ENCODE results near the gene USP25.

The USP25 gene

GRCh38 chr21:15774590-15774989 lies 44.8 kb downstream of the USP25 start:
- Histone ChIP-seq H3K9ac (no peak overlapping the region), H3K4me2 (no peak overlapping the region), H4K20me1 (peaks cover 0 to 59% (median 0%) of the 10 kb centered on the region in 11 experiments; a peak in 6 of 22 replicates), H3K36me3 (peaks cover 44 to 85% (median 55%) of the 10 kb centered on the region in 11 experiments), H3K4me3 (no peak overlapping the region), H3K4me1 (peaks cover 0 to 6% (median 0%) of the 10 kb centered on the region in 10 experiments; a peak in 2 of 20 replicates), H3K9me3 (replicated peaks in 1 of 11) (peaks cover 0 to 40% (median 30%) of the 10 kb centered on the region in 11 experiments; a peak in 17 of 22 replicates), H3K27ac (no peak overlapping the region), H3K27me3 (no peaks in the 10 kb centered on the region)
- TF ChIP-seq Cebpa-rat (IDR thresholded peaks at IDR 0.05), result no peak

GRCh38 chr21:15775291-15775690 lies 45.5 kb downstream of the USP25 start:
- Histone ChIP-seq H3K9me3 (replicated peaks in 1 of 11) (peaks cover 0 to 40% (median 33%) of the 10 kb centered on the region in 11 experiments; a peak in 17 of 22 replicates), H3K4me3 (no peak overlapping the region), H3K27me3 (no peaks in the 10 kb centered on the region), H3K4me1 (peaks cover 0 to 8% (median under 1%) of the 10 kb centered on the region in 10 experiments; a peak in 9 of 20 replicates), H4K20me1 (peaks cover 0 to 52% (median 0%) of the 10 kb centered on the region in 11 experiments; a peak in 6 of 22 replicates), H3K9ac (no peak overlapping the region), H3K36me3 (peaks cover 39 to 83% (median 55%) of the 10 kb centered on the region in 11 experiments), H3K4me2 (no peak overlapping the region), H3K27ac (no peak overlapping the region)
- no peak for TF ChIP-seq Cebpa-rat (IDR thresholded peaks at IDR 0.05)

GRCh38 chr21:15775981-15776380 lies 46.2 kb downstream of the USP25 start:
- no peak overlapping the region for H3K4me2 ChIP-seq
- no peak overlapping the region for H3K27ac ChIP-seq
- no peaks in the 10 kb centered on the region for H3K27me3 ChIP-seq
- peaks cover 5 to 15% (median 8%) of the 10 kb centered on the region in 10 experiments; a peak in 19 of 20 replicates for H3K4me1 ChIP-seq
- H4K20me1 ChIP-seq, result peaks cover 0 to 47% (median 0%) of the 10 kb centered on the region in 11 experiments; a peak in 6 of 22 replicates
- peaks cover 38 to 86% (median 61%) of the 10 kb centered on the region in 11 experiments for H3K36me3 ChIP-seq
- peaks cover 0 to 46% (median 38%) of the 10 kb centered on the region in 11 experiments; a peak in 17 of 22 replicates for H3K9me3 ChIP-seq (replicated peaks in 1 of 11)
- no peak overlapping the region for H3K9ac ChIP-seq
- no peak for TF ChIP-seq Cebpa-rat (IDR thresholded peaks at IDR 0.05)
- no peak overlapping the region for H3K4me3 ChIP-seq

- H3K4me2 ChIP-seq, result no peak overlapping the region
- H3K4me3 ChIP-seq, result no peak overlapping the region
- H3K4me1 ChIP-seq, result peaks cover 14 to 24% (median 16%) of the 10 kb centered on the region in 10 experiments
- peaks cover 38 to 86% (median 61%) of the 10 kb centered on the region in 11 experiments for H3K36me3 ChIP-seq
- no peak overlapping the region for H3K27ac ChIP-seq
- peaks cover 3 to 47% (median 38%) of the 10 kb centered on the region in 11 experiments; a peak in 21 of 22 replicates for H3K9me3 ChIP-seq (replicated peaks in 1 of 11)
- TF ChIP-seq Cebpa-rat (IDR thresholded peaks at IDR 0.05), result no peak
- H4K20me1 ChIP-seq, result peaks cover 0 to 41% (median 0%) of the 10 kb centered on the region in 11 experiments; a peak in 6 of 22 replicates
- H3K27me3 ChIP-seq, result no peaks in the 10 kb centered on the region
- no peak overlapping the region for H3K9ac ChIP-seq
Measured at GRCh38 chr21:15776818-15777217, 47.0 kb downstream of the USP25 start.

GRCh38 chr21:15781986-15782385 lies 52.2 kb downstream of the USP25 start:
- peak overlapping the region in 8 of 10 experiments; percentile 7 to 41 (median 27); a peak in 9 of 20 replicates for H3K4me3 ChIP-seq
- peak overlapping the region in 8 of 11 experiments; percentile 2 to 52 (median 30); a peak in 8 of 22 replicates for H3K27ac ChIP-seq
- no peak for TF ChIP-seq Cebpa-rat (IDR thresholded peaks at IDR 0.05)
- H3K36me3 ChIP-seq, result peaks cover 29 to 71% (median 48%) of the 10 kb centered on the region in 11 experiments
- H3K4me2 ChIP-seq, result peak overlapping the region; percentile 35 to 63 (median 58); a peak in 19 of 22 replicates
- peaks cover 27 to 71% (median 55%) of the 10 kb centered on the region in 11 experiments for H3K9me3 ChIP-seq (replicated peaks in 1 of 11)
- peaks cover 0 to under 1% (median 0%) of the 10 kb centered on the region in 11 experiments; a peak in 1 of 22 replicates for H4K20me1 ChIP-seq
- peaks cover 19 to 36% (median 26%) of the 10 kb centered on the region in 10 experiments for H3K4me1 ChIP-seq
- no peak overlapping the region for H3K9ac ChIP-seq
- H3K27me3 ChIP-seq, result no peaks in the 10 kb centered on the region

GRCh38 chr21:15788847-15789523 lies 59.2 kb downstream of the USP25 start:
- peaks cover 0 to 9% (median 5%) of the 10 kb centered on the region in 10 experiments; a peak in 8 of 20 replicates for H3K4me1 ChIP-seq
- no peak overlapping the region for H3K4me3 ChIP-seq
- TF ChIP-seq Cebpa-rat (IDR thresholded peaks at IDR 0.05), result no peak
- H3K36me3 ChIP-seq, result peaks cover 0 to 34% (median 22%) of the 10 kb centered on the region in 11 experiments; a peak in 17 of 22 replicates
- no peaks in the 10 kb centered on the region for H3K27me3 ChIP-seq
- H4K20me1 ChIP-seq, result peaks cover 0 to 19% (median 0%) of the 10 kb centered on the region in 11 experiments; a peak in 3 of 22 replicates
- H3K9ac ChIP-seq, result no peak overlapping the region
- H3K9me3 ChIP-seq (replicated peaks in 1 of 11), result peaks cover 4 to 28% (median 20%) of the 10 kb centered on the region in 11 experiments; a peak in 20 of 22 replicates
- no peak overlapping the region for H3K4me2 ChIP-seq
- H3K27ac ChIP-seq, result no peak overlapping the region

- Histone ChIP-seq H3K4me1 (no peaks in the 10 kb centered on the region), H3K27ac (no peak overlapping the region), H3K4me2 (no peak overlapping the region), H3K9me3 (replicated peaks in 1 of 11) (no peaks in the 10 kb centered on the region; a peak in 1 of 22 replicates), H3K27me3 (no peaks in the 10 kb centered on the region), H3K36me3 (peaks cover 18 to 65% (median 32%) of the 10 kb centered on the region in 11 experiments; a peak in 19 of 22 replicates), H3K9ac (no peak overlapping the region), H4K20me1 (peaks cover 0 to 46% (median 0%) of the 10 kb centered on the region in 11 experiments; a peak in 4 of 22 replicates), H3K4me3 (no peak overlapping the region)
- no peak for TF ChIP-seq Cebpa-rat (IDR thresholded peaks at IDR 0.05)
Measured at GRCh38 chr21:15793109-15793508, 63.3 kb downstream of the USP25 start.

GRCh38 chr21:15793550-15794235 lies 63.9 kb downstream of the USP25 start:
- H3K4me2 ChIP-seq, result no peak overlapping the region
- H3K4me1 ChIP-seq, result no peaks in the 10 kb centered on the region
- H3K4me3 ChIP-seq, result no peak overlapping the region
- peaks cover 16 to 70% (median 31%) of the 10 kb centered on the region in 11 experiments; a peak in 19 of 22 replicates for H3K36me3 ChIP-seq
- no peak overlapping the region for H3K9ac ChIP-seq
- no peaks in the 10 kb centered on the region for H3K27me3 ChIP-seq
- no peak for TF ChIP-seq Cebpa-rat (IDR thresholded peaks at IDR 0.05)
- H3K9me3 ChIP-seq (replicated peaks in 1 of 11), result no peaks in the 10 kb centered on the region; a peak in 1 of 22 replicates
- H4K20me1 ChIP-seq, result peaks cover 0 to 52% (median 0%) of the 10 kb centered on the region in 11 experiments; a peak in 4 of 22 replicates
- no peak overlapping the region for H3K27ac ChIP-seq

Measured in BLaER1 treated with 17β-estradiol and CSF1 and Interleukin-3, amounts not matched to agents 10 nM and 100 nM (cell line).